Caco-2 (cell line): ENCODE results near the gene RIOX2. TPM values are rescaled to one million over a fixed set of nuclear protein-coding genes. Genes with fewer than 3 reads are reported as not detected.

ENCODE experiments used
- BruUV-seq: library from RNA; stranded (reverse); fragments of 400-500 nt; replicated peaks from 2 replicates; lab custom pipeline; 2021; lab: Mats Ljungman, UMichigan
- CTCF ChIA-PET: fragments of 300-600 bp; sonication (Branson Sonifier 250); formaldehyde crosslinking; loops from one replicate; lab custom pipeline; 2022; ENCODE audit warnings: antibody characterized with exemption; lab: Charles Lee
- POLR2A ChIA-PET: fragments of 300-600 bp; sonication (Branson Sonifier 250); formaldehyde crosslinking; loops from one replicate; lab custom pipeline; 2022; ENCODE audit warnings: antibody characterized with exemption; lab: Charles Lee
- DNase-seq, 2 experiments: peaks; one replicate each; pipeline versions ENCODE4 v3.0.0 to v3.0.0-alpha.2; 2020 to 2022
- H3K27me3 ChIP-seq: replicated peaks from 2 replicates; pipeline ENCODE4 v1.6.0; 2011; ENCODE audit warnings: low read length; ENCODE audit not compliant: control insufficient read depth, insufficient read depth
- H3K36me3 ChIP-seq: 2 replicates; pipeline ENCODE4 v1.5.1; 2011; ENCODE audit warnings: low read length; ENCODE audit not compliant: control insufficient read depth, insufficient read depth
- H3K4me1 ChIP-seq: fragments of 250-450 bp; sonication (Bioruptor Pico); 2 replicates; pipeline ENCODE4 v1.5.1; 2020; ENCODE audit warnings: mild to moderate bottlenecking
- H3K4me3 ChIP-seq: 2 replicates; pipeline ENCODE4 v1.5.1; 2011; ENCODE audit warnings: low read depth, mild to moderate bottlenecking, control low read depth, low read length
- H3K9me3 ChIP-seq: fragments of 250-450 bp; sonication (Bioruptor Pico); 2 replicates; pipeline ENCODE4 v1.5.1; 2020; ENCODE audit warnings: mild to moderate bottlenecking, moderate library complexity
- H3K27ac Mint-ChIP-seq: one replicate; pipeline ENCODE4 v1.8.0; 2022; ENCODE audit warnings: mixed read lengths; ENCODE audit not compliant: unreplicated experiment
- H3K27me3 Mint-ChIP-seq: one replicate; pipeline ENCODE4 v1.8.0; 2022; ENCODE audit warnings: mixed read lengths; ENCODE audit not compliant: insufficient read depth, unreplicated experiment
- H3K36me3 Mint-ChIP-seq: one replicate; pipeline ENCODE4 v1.8.0; 2022; ENCODE audit warnings: mild to moderate bottlenecking, mixed read lengths; ENCODE audit not compliant: insufficient read depth, unreplicated experiment
- H3K4me1 Mint-ChIP-seq: one replicate; pipeline ENCODE4 v1.8.0; 2022; ENCODE audit warnings: low read depth, mixed read lengths; ENCODE audit not compliant: unreplicated experiment
- H3K4me3 Mint-ChIP-seq: one replicate; pipeline ENCODE4 v1.8.0; 2022; ENCODE audit warnings: mild to moderate bottlenecking, moderate library complexity, mixed read lengths; ENCODE audit not compliant: unreplicated experiment
- H3K9me3 Mint-ChIP-seq: one replicate; pipeline ENCODE4 v1.8.0; 2022; ENCODE audit warnings: mixed read lengths; ENCODE audit not compliant: unreplicated experiment
- intact Hi-C: fragments of 100-400 bp; cut with micrococcal nuclease; formaldehyde crosslinking; loops from one replicate; pipeline ENCODE4 v1.10.0; 2022; ENCODE audit not compliant: unreplicated experiment
- total RNA-seq: library from RNA; stranded (reverse); gene quantifications from 2 replicates; pipeline ENCODE4 v1.2.3, GENCODE V29; 2022
- TF ChIP-seq, protein P1 (sequence below), 2 experiments: fragments of 200-600 bp in 1 of 2; IDR thresholded peaks; 1 replicate in 1 of 2; 2 replicates in 1 of 2; pipeline versions ENCODE4 v1.5.1 to v1.8.0; 2011 to 2022; ENCODE audit warnings: antibody characterized with exemption in 1 of 2, control low read depth in 1 of 2, inconsistent platforms in 1 of 2, low read depth in 1 of 2, low read length in 1 of 2, mild to moderate bottlenecking in 1 of 2, moderate library complexity in 1 of 2; ENCODE audit not compliant: insufficient read depth in 1 of 2, severe bottlenecking in 1 of 2, unreplicated experiment in 1 of 2

Gene RIOX2
- total RNA-seq, 1 experiment from 2014 or later = 25.0 TPM

GRCh38 chr3:97937205-97937604, 35.0 kb downstream of the RIOX2 start:
- no peak overlapping the region for H3K4me3 ChIP-seq
- no peak for DNase-seq
- CTCF ChIA-PET = no interaction called here
- Mint-ChIP-seq H3K27me3 (no peaks in the 10 kb centered on the region), H3K4me3 (no peak overlapping the region), H3K4me1 (peaks cover 6% of the 10 kb centered on the region), H3K27ac (no peak overlapping the region), H3K36me3 (no peaks in the 10 kb centered on the region), H3K9me3 (no peaks in the 10 kb centered on the region)
- POLR2A ChIA-PET = no interaction called here
- intact Hi-C loops = no loop called here
- H3K9me3 ChIP-seq = no peaks in the 10 kb centered on the region
- BruUV-seq = no TSS peak
- no peaks in the 10 kb centered on the region; the same call in 1 of the 2 replicates for H3K4me1 ChIP-seq
- no peaks in the 10 kb centered on the region for H3K27me3 ChIP-seq
- TF ChIP-seq, protein P1, sequence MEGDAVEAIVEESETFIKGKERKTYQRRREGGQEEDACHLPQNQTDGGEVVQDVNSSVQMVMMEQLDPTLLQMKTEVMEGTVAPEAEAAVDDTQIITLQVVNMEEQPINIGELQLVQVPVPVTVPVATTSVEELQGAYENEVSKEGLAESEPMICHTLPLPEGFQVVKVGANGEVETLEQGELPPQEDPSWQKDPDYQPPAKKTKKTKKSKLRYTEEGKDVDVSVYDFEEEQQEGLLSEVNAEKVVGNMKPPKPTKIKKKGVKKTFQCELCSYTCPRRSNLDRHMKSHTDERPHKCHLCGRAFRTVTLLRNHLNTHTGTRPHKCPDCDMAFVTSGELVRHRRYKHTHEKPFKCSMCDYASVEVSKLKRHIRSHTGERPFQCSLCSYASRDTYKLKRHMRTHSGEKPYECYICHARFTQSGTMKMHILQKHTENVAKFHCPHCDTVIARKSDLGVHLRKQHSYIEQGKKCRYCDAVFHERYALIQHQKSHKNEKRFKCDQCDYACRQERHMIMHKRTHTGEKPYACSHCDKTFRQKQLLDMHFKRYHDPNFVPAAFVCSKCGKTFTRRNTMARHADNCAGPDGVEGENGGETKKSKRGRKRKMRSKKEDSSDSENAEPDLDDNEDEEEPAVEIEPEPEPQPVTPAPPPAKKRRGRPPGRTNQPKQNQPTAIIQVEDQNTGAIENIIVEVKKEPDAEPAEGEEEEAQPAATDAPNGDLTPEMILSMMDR (IDR thresholded peaks at IDR 0.05; ENCODE audit: insufficient read depth in 1 of 2, low read depth in 1 of 2, low read length in 1 of 2, severe bottlenecking in 1 of 2, unreplicated experiment in 1 of 2) = no peak
- H3K36me3 ChIP-seq = no peaks in the 10 kb centered on the region

GRCh38 chr3:97935842-97936241, 36.4 kb downstream of the RIOX2 start:
- no TSS peak for BruUV-seq
- H3K4me3 ChIP-seq = no peak overlapping the region
- no peak overlapping the region for H3K4me3 Mint-ChIP-seq

DNA sequence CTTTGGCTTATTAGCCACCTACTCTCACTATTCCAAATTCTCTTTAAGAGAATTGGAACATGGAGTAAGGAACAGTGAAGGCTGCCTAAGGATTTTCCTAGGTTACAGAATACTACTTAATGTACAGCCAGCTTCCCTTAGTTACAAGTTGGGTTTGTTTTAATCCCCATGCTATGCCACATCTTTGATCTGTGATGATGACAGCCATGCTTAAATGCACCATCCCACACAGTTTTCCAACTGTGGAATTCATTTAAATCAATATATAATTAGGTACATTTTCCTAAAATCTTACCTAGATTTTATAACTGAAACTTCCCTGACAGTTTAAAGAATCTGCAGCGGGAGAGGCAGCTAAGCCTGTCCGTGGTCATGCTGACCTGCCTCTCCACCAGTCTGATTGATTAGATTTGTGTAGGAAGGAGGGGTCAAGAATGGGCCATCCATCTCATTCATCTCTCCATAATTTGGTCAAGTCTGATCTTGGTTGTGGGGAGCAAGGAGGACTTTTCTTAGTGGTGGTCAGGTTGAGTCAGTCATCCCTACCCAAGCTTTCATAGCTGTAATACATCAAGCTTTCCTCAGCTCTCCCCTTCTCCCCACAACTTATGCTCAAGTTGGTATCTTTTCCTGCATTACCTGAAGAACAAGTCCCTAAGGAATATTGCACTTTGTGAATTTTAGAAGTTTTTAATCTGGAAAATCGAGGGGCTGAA, 37.1 kb downstream of the RIOX2 start:
- H3K27ac Mint-ChIP-seq = no peak overlapping the region
- no peaks in the 10 kb centered on the region for H3K27me3 Mint-ChIP-seq
- H3K4me3 Mint-ChIP-seq = no peak overlapping the region
- H3K9me3 Mint-ChIP-seq = no peaks in the 10 kb centered on the region
- Histone ChIP-seq H3K9me3 (no peaks in the 10 kb centered on the region), H3K27me3 (no peaks in the 10 kb centered on the region), H3K4me1 (no peaks in the 10 kb centered on the region), H3K36me3 (no peaks in the 10 kb centered on the region), H3K4me3 (no peak overlapping the region)
- no peaks in the 10 kb centered on the region for H3K36me3 Mint-ChIP-seq
- DNase-seq = no peak
- CTCF ChIA-PET = no interaction called here
- TF ChIP-seq, protein P1 (IDR thresholded peaks at IDR 0.05; ENCODE audit: insufficient read depth in 1 of 2, low read depth in 1 of 2, low read length in 1 of 2, severe bottlenecking in 1 of 2, unreplicated experiment in 1 of 2) = no peak
- intact Hi-C loops = no loop called here
- BruUV-seq = no TSS peak
- peaks cover 6% of the 10 kb centered on the region for H3K4me1 Mint-ChIP-seq
- POLR2A ChIA-PET = no interaction called here

More at GRCh38 chr3:97935842-97936241, 36.4 kb downstream of the RIOX2 start:
- H3K36me3 Mint-ChIP-seq = no peaks in the 10 kb centered on the region
- H3K27me3 Mint-ChIP-seq = no peaks in the 10 kb centered on the region
- intact Hi-C loops = no loop called here
- H3K4me1 Mint-ChIP-seq = peaks cover 6% of the 10 kb centered on the region
- POLR2A ChIA-PET = no interaction called here
- CTCF ChIA-PET = no interaction called here
- H3K9me3 Mint-ChIP-seq = no peaks in the 10 kb centered on the region
- H3K4me1 ChIP-seq = no peaks in the 10 kb centered on the region
- no peak for DNase-seq
- H3K36me3 ChIP-seq = no peaks in the 10 kb centered on the region
- TF ChIP-seq, protein P1 (IDR thresholded peaks at IDR 0.05; ENCODE audit: insufficient read depth in 1 of 2, low read depth in 1 of 2, low read length in 1 of 2, severe bottlenecking in 1 of 2, unreplicated experiment in 1 of 2) = no peak
- H3K27me3 ChIP-seq = no peaks in the 10 kb centered on the region
- no peaks in the 10 kb centered on the region for H3K9me3 ChIP-seq
- no peak overlapping the region for H3K27ac Mint-ChIP-seq
